Naive thymus-derived CD8-positive, alpha-beta T cell (primary cell): ENCODE measurements around the gene MSH3. TPM values are rescaled to one million over a fixed set of nuclear protein-coding genes. Genes with fewer than 3 reads are reported as not detected.
"Not testable (repeated sequence)": the region's sequence is repeated elsewhere in the genome, so short reads cannot be mapped to it uniquely, and the experiment has no call there.

Source experiments
- ATAC-seq, 2 donors: fragments of 150-1000 bp; cut with Tn5 transposase in 1 of 2; sonication (Bioruptor Pico), chemical (Tn5 transposase) in 1 of 2; 1 replicate in 1 of 2; 2 replicates in 1 of 2; pipeline ENCODE4 v1.10.0; 2021; ENCODE audit warnings: mild to moderate bottlenecking in 2 of 2, moderate library complexity in 2 of 2
- POLR2A ChIA-PET: fragments of 350-600 bp; sonication (Branson Sonifier 250); formaldehyde crosslinking; loops from one replicate; lab custom pipeline; 2021; ENCODE audit warnings: antibody characterized with exemption; lab: Charles Lee
- DNase-seq, 10 donors: peaks; one replicate each; pipeline versions ENCODE4 v3.0.0 to v3.0.0-alpha.2; 2020 to 2022
- H3K27ac Mint-ChIP-seq, 10 donors: one replicate each; pipeline ENCODE4 v1.8.0; 2020 to 2022; ENCODE audit warnings: mild to moderate bottlenecking in 10 of 10, mixed read lengths in 10 of 10, moderate library complexity in 4 of 10, inconsistent platforms in 1 of 10
- H3K27me3 Mint-ChIP-seq, 5 donors: one replicate each; pipeline ENCODE4 v1.8.0; 2021 to 2022; ENCODE audit warnings: mixed read lengths in 5 of 5
- H3K36me3 Mint-ChIP-seq, 3 donors: one replicate each; pipeline ENCODE4 v1.8.0; 2020 to 2022; ENCODE audit warnings: mixed read lengths in 3 of 3, mild to moderate bottlenecking in 2 of 3, inconsistent platforms in 1 of 3
- H3K4me1 Mint-ChIP-seq, 4 donors: one replicate each; pipeline ENCODE4 v1.8.0; 2021 to 2022; ENCODE audit warnings: mixed read lengths in 4 of 4
- H3K4me3 Mint-ChIP-seq, 10 donors: one replicate each; pipeline ENCODE4 v1.8.0; 2020 to 2022; ENCODE audit warnings: mild to moderate bottlenecking in 10 of 10, mixed read lengths in 10 of 10, moderate library complexity in 6 of 10, inconsistent platforms in 1 of 10
- H3K9me3 Mint-ChIP-seq, 9 donors: one replicate each; pipeline ENCODE4 v1.8.0; 2020 to 2022; ENCODE audit warnings: mixed read lengths in 9 of 9, mild to moderate bottlenecking in 3 of 9, inconsistent platforms in 1 of 9, moderate library complexity in 1 of 9
- polyA plus RNA-seq, 3 donors: library from polyadenylated mRNA; unstranded; fragments of 300-500 nt; fragmentation: Illumina TruSeq; gene quantifications; one replicate each; pipeline ENCODE4 v1.2.3, GENCODE V29; 2021
- total RNA-seq, 8 experiments: library from RNA in 2 of 8; stranded (reverse) in 2 of 8; gene quantifications; one replicate each; pipeline ENCODE4 v1.2.3 and lab custom pipeline; 2021 to 2026

Gene MSH3
- total and polyA plus RNA-seq, 5 experiments from 2014 or later: 11.0 to 16.3 (median 13.0) TPM

- POLR2A ChIA-PET: no interaction called here
- Mint-ChIP-seq H3K27me3 (no peaks in the 10 kb centered on the region), H3K9me3 (peaks cover 0 to 27% (median 8%) of the 10 kb centered on the region in 9 donors), H3K27ac (no peak overlapping the region), H3K4me3 (no peak overlapping the region), H3K36me3 (peaks cover 49 to 77% (median 57%) of the 10 kb centered on the region in 3 donors), H3K4me1 (peaks cover 0 to 5% (median 1%) of the 10 kb centered on the region in 4 donors)
- DNase-seq (no peak), ATAC-seq (no peak)
These were observed 166.2 kb downstream of the MSH3 start for GRCh38 chr5:80820685-80821084.

GRCh38 chr5:80822640-80823039, 168.2 kb downstream of the MSH3 start:
- Mint-ChIP-seq H3K9me3 (peaks cover 0 to 24% (median 8%) of the 10 kb centered on the region in 9 donors), H3K27ac (no peak overlapping the region), H3K4me3 (no peak overlapping the region), H3K36me3 (peaks cover 43 to 76% (median 46%) of the 10 kb centered on the region in 3 donors), H3K27me3 (no peaks in the 10 kb centered on the region), H3K4me1 (no peaks in the 10 kb centered on the region)
- POLR2A ChIA-PET: no interaction called here
- no peak for ATAC-seq
- no peak for DNase-seq

DNA sequence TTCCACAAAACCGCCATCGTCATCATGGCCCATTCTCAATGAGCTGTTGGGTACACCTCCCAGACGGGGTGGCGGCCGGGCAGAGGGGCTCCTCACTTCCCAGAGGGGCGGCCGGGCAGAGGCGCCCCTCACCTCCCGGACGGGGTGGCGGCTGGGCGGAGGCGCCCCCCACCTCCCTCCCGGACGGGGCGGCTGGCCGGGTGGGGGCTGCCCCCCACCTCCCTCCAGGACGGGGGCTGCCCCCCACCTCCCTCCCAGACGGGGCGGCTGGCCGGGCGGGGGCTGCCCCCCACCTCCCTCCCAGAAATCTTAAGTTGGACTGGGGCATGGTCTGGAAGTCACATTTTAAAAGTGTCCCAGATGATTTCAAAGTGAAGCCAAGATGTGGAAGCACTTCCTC, 169.7 kb downstream of the MSH3 start:
- ATAC-seq, H3K27ac Mint-ChIP-seq, DNase-seq, H3K27me3 Mint-ChIP-seq, POLR2A ChIA-PET, H3K4me3 Mint-ChIP-seq, H3K4me1 Mint-ChIP-seq: not testable (repeated sequence)
- Mint-ChIP-seq H3K9me3 (peaks cover 0 to 39% (median 17%) of the 10 kb centered on the region in 9 donors), H3K36me3 (peaks cover 49 to 77% (median 53%) of the 10 kb centered on the region in 3 donors)

GRCh38 chr5:80825786-80826460, 171.5 kb downstream of the MSH3 start:
- H3K9me3 Mint-ChIP-seq: peaks cover 0 to 49% (median 22%) of the 10 kb centered on the region in 9 donors
- no peak for ATAC-seq
- DNase-seq: no peak
- H3K4me1 Mint-ChIP-seq: no peaks in the 10 kb centered on the region
- no peak overlapping the region for H3K27ac Mint-ChIP-seq
- POLR2A ChIA-PET: no interaction called here
- H3K4me3 Mint-ChIP-seq: no peak overlapping the region
- H3K27me3 Mint-ChIP-seq: no peaks in the 10 kb centered on the region
- peaks cover 47 to 72% (median 48%) of the 10 kb centered on the region in 3 donors for H3K36me3 Mint-ChIP-seq

DNA sequence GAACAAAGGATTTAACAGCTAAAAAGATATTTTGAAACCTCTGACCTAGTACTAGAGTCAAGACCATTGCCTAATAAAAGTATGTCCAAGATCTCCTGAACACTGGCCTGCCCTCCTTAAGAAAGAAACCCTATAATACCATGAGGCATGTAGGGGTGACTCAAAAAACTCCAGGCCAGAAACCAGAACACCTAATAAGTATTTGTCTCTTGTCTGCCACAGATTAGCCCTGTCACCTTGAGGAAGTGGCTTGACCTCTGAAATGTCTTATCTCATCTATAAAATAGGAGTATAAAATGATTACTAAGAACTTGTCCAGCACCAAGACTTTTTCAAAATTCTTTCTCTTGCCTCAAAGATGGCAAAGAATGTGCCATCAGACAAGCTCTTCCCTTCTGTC, 180.3 kb downstream of the MSH3 start:
- Mint-ChIP-seq H3K9me3 (peaks cover 0 to 5% (median 2%) of the 10 kb centered on the region in 9 donors), H3K4me1 (peaks cover 0 to 13% (median 8%) of the 10 kb centered on the region in 4 donors), H3K36me3 (peaks cover 4 to 21% (median 19%) of the 10 kb centered on the region in 3 donors), H3K27me3 (no peaks in the 10 kb centered on the region), H3K27ac (no peak overlapping the region), H3K4me3 (no peak overlapping the region)
- POLR2A ChIA-PET: no interaction called here
- DNase-seq (no peak), ATAC-seq (no peak)

DNA sequence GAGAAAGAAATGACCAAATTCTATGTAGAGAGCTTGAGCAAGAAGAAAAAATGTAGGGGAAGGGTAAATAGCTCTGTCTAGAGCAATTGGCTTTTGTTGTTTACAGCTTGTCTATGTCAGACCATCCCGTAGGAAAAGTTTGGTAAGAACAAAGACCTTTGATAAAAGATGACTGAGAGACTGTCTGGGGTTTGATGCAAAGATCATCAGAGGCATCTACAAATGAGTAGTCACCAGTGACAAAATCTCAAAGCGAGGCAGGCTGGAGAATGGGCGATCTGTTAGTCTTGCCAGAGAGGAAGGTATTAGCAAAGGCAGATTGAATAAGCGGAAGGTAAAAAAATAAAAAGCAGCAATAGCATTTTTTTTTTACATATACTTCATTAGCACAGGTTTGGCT, 180.7 kb downstream of the MSH3 start:
- ATAC-seq: no peak
- peaks cover 0 to 1% (median 0%) of the 10 kb centered on the region in 9 donors for H3K9me3 Mint-ChIP-seq
- H3K4me1 Mint-ChIP-seq: peaks cover 0 to 13% (median 8%) of the 10 kb centered on the region in 4 donors
- DNase-seq: no peak
- POLR2A ChIA-PET: no interaction called here
- H3K27me3 Mint-ChIP-seq: no peaks in the 10 kb centered on the region
- peaks cover 2 to 19% (median 17%) of the 10 kb centered on the region in 3 donors for H3K36me3 Mint-ChIP-seq
- no peak overlapping the region for H3K4me3 Mint-ChIP-seq
- H3K27ac Mint-ChIP-seq: no peak overlapping the region

- Mint-ChIP-seq H3K36me3 (peaks cover 4 to 26% (median 16%) of the 10 kb centered on the region in 3 donors), H3K4me3 (no peak overlapping the region), H3K27me3 (no peaks in the 10 kb centered on the region), H3K27ac (peak overlapping the region in 5 of 10 donors; percentile 17 to 41 (median 35)), H3K9me3 (peaks cover 0 to 10% (median 0%) of the 10 kb centered on the region in 9 donors), H3K4me1 (peaks cover 0 to 22% (median 9%) of the 10 kb centered on the region in 4 donors)
- POLR2A ChIA-PET: no interaction called here
- ATAC-seq (peak in 1 of 2 donors; percentile 22), DNase-seq (no peak)
These were observed 183.2 kb downstream of the MSH3 start for GRCh38 chr5:80837679-80838078.

- H3K9me3 Mint-ChIP-seq: peaks cover 0 to 22% (median 16%) of the 10 kb centered on the region in 9 donors
- H3K4me1 Mint-ChIP-seq: peaks cover 7 to 30% (median 19%) of the 10 kb centered on the region in 4 donors
- H3K36me3 Mint-ChIP-seq: peaks cover 25 to 52% (median 27%) of the 10 kb centered on the region in 3 donors
- H3K27ac Mint-ChIP-seq, DNase-seq, H3K27me3 Mint-ChIP-seq, H3K4me3 Mint-ChIP-seq, POLR2A ChIA-PET, ATAC-seq: not testable (repeated sequence)
These were observed 186.8 kb downstream of the MSH3 start for GRCh38 chr5:80841026-80841797.

DNA sequence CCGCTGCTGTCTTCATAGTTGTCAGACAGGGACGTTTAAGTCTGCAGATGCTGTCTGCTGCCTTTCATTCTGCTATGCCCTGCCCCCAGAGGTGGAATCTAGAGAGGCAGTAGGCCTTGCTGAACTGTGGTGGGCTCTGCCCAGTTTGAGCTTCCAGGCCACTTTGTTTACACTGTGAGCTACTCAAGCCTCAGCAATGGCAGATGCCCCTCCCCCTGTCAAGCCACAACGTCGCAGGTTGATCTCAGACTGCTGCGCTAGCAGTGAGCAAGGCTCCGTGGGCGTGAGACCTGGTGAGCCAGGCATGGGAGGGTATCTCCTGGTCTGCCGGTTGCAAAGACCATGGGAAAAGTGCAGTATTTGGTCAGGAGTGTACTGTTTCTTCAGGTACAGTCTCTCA, 192.0 kb downstream of the MSH3 start:
- H3K9me3 Mint-ChIP-seq: peaks cover 0 to 51% (median 37%) of the 10 kb centered on the region in 9 donors
- ATAC-seq, POLR2A ChIA-PET, DNase-seq, H3K4me3 Mint-ChIP-seq, H3K27me3 Mint-ChIP-seq, H3K27ac Mint-ChIP-seq: not testable (repeated sequence)
- H3K4me1 Mint-ChIP-seq: peaks cover 7 to 23% (median 10%) of the 10 kb centered on the region in 4 donors
- peaks cover 55 to 73% (median 60%) of the 10 kb centered on the region in 3 donors for H3K36me3 Mint-ChIP-seq

GRCh38 chr5:80850168-80850567, 195.7 kb downstream of the MSH3 start:
- H3K4me3 Mint-ChIP-seq, H3K27ac Mint-ChIP-seq, H3K27me3 Mint-ChIP-seq, DNase-seq, ATAC-seq: not testable (repeated sequence)
- peaks cover 0 to 36% (median 30%) of the 10 kb centered on the region in 9 donors for H3K9me3 Mint-ChIP-seq
- POLR2A ChIA-PET: interaction anchor here (0.7 kb wide), 1 partner anchor 194 kb away, joined by 3 read pairs; no protein-coding TSS in a partner anchor
- peaks cover 44 to 57% (median 54%) of the 10 kb centered on the region in 3 donors for H3K36me3 Mint-ChIP-seq
- peaks cover 3 to 24% (median 16%) of the 10 kb centered on the region in 4 donors for H3K4me1 Mint-ChIP-seq

DNA sequence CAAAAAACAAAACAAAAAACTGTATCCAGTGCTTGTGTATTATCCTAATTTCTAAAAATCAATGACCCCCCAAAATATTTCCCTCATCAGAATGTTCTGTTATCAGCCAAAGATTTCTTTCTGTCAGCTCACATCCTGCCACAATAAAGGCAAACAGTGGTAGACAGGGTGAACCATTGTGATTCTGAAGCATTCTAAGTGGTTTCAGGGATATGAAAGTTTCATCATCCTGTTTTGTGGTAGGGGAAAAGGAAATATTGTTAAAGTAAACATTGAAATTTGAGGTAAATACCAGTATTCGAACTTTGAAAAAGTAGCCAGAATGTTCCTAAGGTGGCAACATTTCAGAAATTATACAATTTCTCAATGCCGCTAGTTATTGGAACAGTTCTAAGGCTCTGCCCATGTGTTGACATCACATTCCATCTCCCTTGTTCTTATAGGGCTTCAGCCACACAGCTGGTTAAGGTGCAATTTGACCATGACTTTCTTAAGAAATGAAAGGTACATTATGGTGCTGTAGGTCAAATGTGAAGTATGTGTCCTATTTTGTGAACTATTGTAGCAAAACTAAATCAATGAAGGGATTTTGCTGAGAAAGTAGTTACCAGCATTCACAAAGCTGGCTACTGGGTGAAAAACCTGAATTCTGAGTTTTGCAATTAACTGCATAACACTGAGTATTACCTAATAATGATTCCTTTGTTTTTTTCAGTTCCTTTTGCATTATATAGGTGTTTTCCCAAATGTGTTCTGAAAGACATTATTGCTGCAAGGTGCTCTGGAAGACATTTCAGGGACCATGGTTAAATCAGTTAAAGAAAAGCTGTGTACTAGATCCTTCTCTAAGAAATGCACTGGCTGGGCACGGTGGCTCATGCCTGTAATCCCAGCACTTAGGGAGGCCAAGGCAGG, 198.1 kb downstream of the MSH3 start:
- POLR2A ChIA-PET: interaction anchor here (0.6 kb wide), 1 partner anchor 117 kb away, joined by 3 read pairs; no protein-coding TSS in a partner anchor
- Mint-ChIP-seq H3K4me1 (peaks cover 1 to 16% (median 15%) of the 10 kb centered on the region in 4 donors), H3K9me3 (peaks cover 0 to 39% (median 28%) of the 10 kb centered on the region in 9 donors), H3K27me3 (no peaks in the 10 kb centered on the region), H3K36me3 (peaks cover 46 to 64% (median 64%) of the 10 kb centered on the region in 3 donors), H3K27ac (peak overlapping the region in 4 of 10 donors; percentile 9 to 41 (median 28)), H3K4me3 (no peak overlapping the region)
- peak in 2 of 10 donors; percentile 4 to 17 for DNase-seq
- ATAC-seq: peak in 1 of 2 donors; percentile 46

DNA sequence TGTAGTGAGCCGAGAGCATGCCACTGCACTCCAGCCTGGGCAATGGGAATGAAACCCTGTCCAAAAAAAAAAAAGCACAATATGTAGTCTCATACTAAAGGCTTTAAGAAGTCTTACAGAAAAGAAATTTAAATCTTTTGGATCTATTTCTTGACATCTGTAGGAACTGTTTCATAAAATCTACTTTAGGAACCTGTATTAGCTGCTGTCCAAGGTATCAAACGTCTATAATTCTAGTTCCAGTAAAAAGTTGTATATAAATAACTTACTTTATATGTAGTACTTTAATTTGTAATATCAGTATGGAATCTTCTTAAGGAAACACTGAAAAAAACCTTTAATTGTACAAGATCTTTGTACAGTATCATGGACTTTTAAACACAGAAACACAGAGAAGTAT, 199.0 kb downstream of the MSH3 start:
- Mint-ChIP-seq H3K9me3 (peaks cover 0 to 34% (median 25%) of the 10 kb centered on the region in 9 donors), H3K27me3 (no peaks in the 10 kb centered on the region), H3K4me1 (peaks cover 1 to 16% (median 15%) of the 10 kb centered on the region in 4 donors), H3K4me3 (no peak overlapping the region), H3K36me3 (peaks cover 43 to 64% (median 62%) of the 10 kb centered on the region in 3 donors), H3K27ac (no peak overlapping the region)
- POLR2A ChIA-PET: no interaction called here
- DNase-seq: no peak
- ATAC-seq: no peak
